ENCODE measurements around the gene NEGR1. TPM values are rescaled to one million over a fixed set of nuclear protein-coding genes. Genes with fewer than 3 reads are reported as not detected.

NEGR1 gene
- total RNA-seq, 1 experiment from 2014 or later: 0.05 TPM

DNA sequence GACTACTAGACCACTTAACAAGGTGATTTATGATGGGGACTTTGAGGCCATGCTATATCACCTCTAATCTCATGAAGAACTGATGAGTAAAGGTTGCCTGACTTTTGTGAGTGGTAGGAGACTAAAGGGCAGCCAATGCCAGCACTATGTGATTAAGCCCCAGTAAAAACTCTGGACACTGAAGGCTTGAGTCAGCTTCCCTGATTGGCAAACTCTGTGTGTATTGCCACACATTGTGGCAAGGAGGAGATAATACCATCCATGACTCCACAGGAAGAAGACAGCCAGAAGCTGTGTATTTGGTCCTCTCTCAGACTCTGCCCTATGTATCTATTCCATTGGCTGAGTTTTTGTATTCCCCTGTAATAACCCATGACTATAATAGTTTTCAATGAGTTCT, 788.2 kb downstream of the NEGR1 start:
- no peak overlapping the region for H3K27ac ChIP-seq (ENCODE audit: low read depth, low read length)
- intact Hi-C loops (cut with micrococcal nuclease): no loop called here
- no TSS peak for BruUV-seq (replicated peaks)

More for the DNA sequence above, 788.2 kb downstream of the NEGR1 start:
- no peaks in the 10 kb centered on the region for H3K79me2 ChIP-seq (ENCODE audit: insufficient read depth, low read length)
- TF ChIP-seq YY1 (IDR thresholded peaks at IDR 0.05; ENCODE audit: extremely low read depth, insufficient replicate concordance, low read depth, low read length) (no peak), EZH2 (IDR thresholded peaks at IDR 0.05) (no peak), CBX3 (IDR thresholded peaks at IDR 0.05; ENCODE audit: low read depth) (no peak), EZH2phosphoT487 (IDR thresholded peaks at IDR 0.05; ENCODE audit: borderline replicate concordance) (no peak), ELF1 (IDR thresholded peaks at IDR 0.05; ENCODE audit: borderline replicate concordance, low read depth) (no peak), SRF (IDR thresholded peaks at IDR 0.05; ENCODE audit: low read depth) (no peak), POLR2AphosphoS5 (IDR thresholded peaks at IDR 0.05; ENCODE audit: low read depth, low read length) (no peak), TCF7L2 (IDR thresholded peaks at IDR 0.05; ENCODE audit: borderline replicate concordance, extremely low read depth, insufficient read depth, insufficient read length) (no peak), ZFX (IDR thresholded peaks at IDR 0.05) (no peak), FOSL1 (IDR thresholded peaks at IDR 0.05; ENCODE audit: low read depth) (no peak), ZNF274 (IDR thresholded peaks at IDR 0.05; ENCODE audit: low read depth, low read length) (no peak), POLR2A (IDR thresholded peaks at IDR 0.05; ENCODE audit: borderline replicate concordance, extremely low read depth, insufficient read depth, insufficient read length) (no peak), REST (IDR thresholded peaks at IDR 0.05; ENCODE audit: low read depth) (no peak), SP1 (IDR thresholded peaks at IDR 0.05; ENCODE audit: low read depth) (no peak), RAD21 (IDR thresholded peaks at IDR 0.05; ENCODE audit: low read depth) (no peak)
- TF ChIP-seq, protein P1, sequence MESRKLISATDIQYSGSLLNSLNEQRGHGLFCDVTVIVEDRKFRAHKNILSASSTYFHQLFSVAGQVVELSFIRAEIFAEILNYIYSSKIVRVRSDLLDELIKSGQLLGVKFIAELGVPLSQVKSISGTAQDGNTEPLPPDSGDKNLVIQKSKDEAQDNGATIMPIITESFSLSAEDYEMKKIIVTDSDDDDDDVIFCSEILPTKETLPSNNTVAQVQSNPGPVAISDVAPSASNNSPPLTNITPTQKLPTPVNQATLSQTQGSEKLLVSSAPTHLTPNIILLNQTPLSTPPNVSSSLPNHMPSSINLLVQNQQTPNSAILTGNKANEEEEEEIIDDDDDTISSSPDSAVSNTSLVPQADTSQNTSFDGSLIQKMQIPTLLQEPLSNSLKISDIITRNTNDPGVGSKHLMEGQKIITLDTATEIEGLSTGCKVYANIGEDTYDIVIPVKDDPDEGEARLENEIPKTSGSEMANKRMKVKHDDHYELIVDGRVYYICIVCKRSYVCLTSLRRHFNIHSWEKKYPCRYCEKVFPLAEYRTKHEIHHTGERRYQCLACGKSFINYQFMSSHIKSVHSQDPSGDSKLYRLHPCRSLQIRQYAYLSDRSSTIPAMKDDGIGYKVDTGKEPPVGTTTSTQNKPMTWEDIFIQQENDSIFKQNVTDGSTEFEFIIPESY (IDR thresholded peaks at IDR 0.05; ENCODE audit: extremely low read depth, insufficient replicate concordance, low read length): no peak
- no peak overlapping the region for H3K4me2 ChIP-seq (ENCODE audit: low read length)
- no peaks in the 10 kb centered on the region for H3K4me1 ChIP-seq (ENCODE audit: control insufficient read depth in 1 of 2, insufficient read depth in 2 of 2, low read length in 2 of 2)
- ChIA-PET RAD21 (ENCODE audit: low non-redundant PET in 1 of 2, low total read pairs in 2 of 2, uncharacterized antibody in 2 of 2, unreplicated experiment in 2 of 2) (no interaction called here), CTCF (no interaction called here), POLR2A (no interaction called here)
- no peak overlapping the region for H3K9ac ChIP-seq (ENCODE audit: low read length)
- no peaks in the 10 kb centered on the region for H3K36me3 ChIP-seq (ENCODE audit: control insufficient read depth in 1 of 2, insufficient read depth in 2 of 2, low read length in 2 of 2)
- no peaks in the 10 kb centered on the region for H3K9me2 ChIP-seq (ENCODE audit: insufficient read depth)
- no peak overlapping the region for H3K4me3 ChIP-seq (replicated peaks in 1 of 2; ENCODE audit: low read depth in 1 of 2, low read length in 2 of 2)
- no peaks in the 10 kb centered on the region for H4K20me1 ChIP-seq (ENCODE audit: insufficient read depth)
- no peak overlapping the region for H2AFZ ChIP-seq (ENCODE audit: low read depth, low read length, poor library complexity, severe bottlenecking)
- peaks cover 3 to 13% of the 10 kb centered on the region in 2 experiments; a peak in 2 of 4 replicates for H3K9me3 ChIP-seq (ENCODE audit: control insufficient read depth in 1 of 2, insufficient read depth in 1 of 2, low read depth in 1 of 2, low read length in 2 of 2)
- no peaks in the 10 kb centered on the region for H3K27me3 ChIP-seq (ENCODE audit: insufficient read depth, low read length)
- ATAC-seq: no peak
- no peak for DNase-seq (ENCODE audit: low read depth, low spot score)
